H1 (cell line): Measurements from ENCODE around the gene SAMD15. TPM values are rescaled to one million over a fixed set of nuclear protein-coding genes. Genes with fewer than 3 reads are reported as not detected.

Experiments
- CTCF ChIA-PET: fragments of 300-600 bp; sonication (Branson Sonifier 250); formaldehyde crosslinking; loops from one replicate; lab custom pipeline; 2021; ENCODE audit not compliant: partially characterized antibody; lab: Charles Lee
- POLR2A ChIA-PET: fragments of 300-600 bp; sonication (Branson Sonifier 250); formaldehyde crosslinking; loops from one replicate; lab custom pipeline; 2021; ENCODE audit warnings: inconsistent platforms; ENCODE audit not compliant: partially characterized antibody; lab: Charles Lee
- DNase-seq, 2 experiments: peaks; one replicate each; pipeline versions ENCODE4 v3.0.0 to v3.0.0-alpha.2; 2010 to 2022; ENCODE audit warnings: low spot score in 2 of 2, low read depth in 1 of 2, mixed read lengths in 1 of 2
- FAIRE-seq: peaks from 2 replicates; lab custom pipeline; 2011; peaks lifted over from hg19 to GRCh38; lab: Jason Lieb, UNC
- H2AFZ ChIP-seq: 2 replicates; pipeline ENCODE4 v1.8.1; 2012; ENCODE audit warnings: low read length, inconsistent platforms
- H2AK5ac ChIP-seq: 2 replicates; pipeline ENCODE4 v1.6.1; 2013; ENCODE audit warnings: low read depth, low read length
- H2BK120ac ChIP-seq: replicated peaks from 2 replicates; pipeline ENCODE3; 2013; ENCODE audit warnings: low read depth, low read length, inconsistent platforms
- H2BK12ac ChIP-seq: 2 replicates; pipeline ENCODE4 v1.6.1; 2013; ENCODE audit warnings: low read depth, low read length
- H2BK15ac ChIP-seq: 2 replicates; pipeline ENCODE4 v1.6.1; 2013; ENCODE audit warnings: low read length
- H2BK20ac ChIP-seq: 2 replicates; pipeline ENCODE4 v1.6.1; 2013; ENCODE audit warnings: low read length
- H2BK5ac ChIP-seq: 2 replicates; pipeline ENCODE4 v1.6.1; 2013; ENCODE audit warnings: low read depth, low read length
- H3K14ac ChIP-seq: 2 replicates; pipeline ENCODE4 v1.6.1; 2013; ENCODE audit warnings: inconsistent platforms; ENCODE audit not compliant: insufficient read length
- H3K18ac ChIP-seq: 2 replicates; pipeline ENCODE4 v1.6.1; 2013; ENCODE audit warnings: low read length; ENCODE audit errors: extremely low read depth
- H3K23ac ChIP-seq: 2 replicates; pipeline ENCODE4 v1.6.1; 2013; ENCODE audit warnings: inconsistent platforms; ENCODE audit not compliant: insufficient read length
- H3K23me2 ChIP-seq: 2 replicates; pipeline ENCODE4 v1.6.1; 2013; ENCODE audit warnings: low read depth, low read length
- H3K27ac ChIP-seq: 2 replicates; pipeline ENCODE4 v1.6.1; 2011; ENCODE audit warnings: low read depth, low read length, inconsistent platforms
- H3K27me3 ChIP-seq, 4 experiments: replicated peaks in 1 of 4; 1 replicate in 1 of 4; 2 replicates in 3 of 4; pipeline versions ENCODE4 v1.6.1 to v1.8.1; 2011 to 2013; ENCODE audit warnings: low read length in 3 of 4, mild to moderate bottlenecking in 3 of 4, inconsistent platforms in 2 of 4, mixed read lengths in 2 of 4, moderate library complexity in 1 of 4; ENCODE audit not compliant: control insufficient read depth in 3 of 4, insufficient read depth in 3 of 4; ENCODE audit errors: extremely low read depth in 1 of 4
- H3K36me3 ChIP-seq, 4 experiments: 2 replicates each; pipeline versions ENCODE4 v1.6.1 to v1.8.1; 2011 to 2013; ENCODE audit warnings: mild to moderate bottlenecking in 4 of 4, low read length in 3 of 4, moderate library complexity in 2 of 4, control low read depth in 1 of 4, inconsistent platforms in 1 of 4; ENCODE audit not compliant: insufficient read depth in 4 of 4, control insufficient read depth in 2 of 4
- H3K4ac ChIP-seq: replicated peaks from 2 replicates; pipeline ENCODE3; 2013; ENCODE audit warnings: low read length, low read depth, mixed read lengths, inconsistent platforms; ENCODE audit not compliant: insufficient read length
- H3K4me1 ChIP-seq, 4 experiments: replicated peaks in 1 of 4; 1 replicate in 1 of 4; 2 replicates in 3 of 4; pipeline versions ENCODE4 v1.6.1 to v1.8.1; 2011 to 2013; ENCODE audit warnings: low read length in 3 of 4, inconsistent platforms in 2 of 4, mixed read lengths in 1 of 4; ENCODE audit not compliant: insufficient read depth in 4 of 4, control insufficient read depth in 3 of 4
- H3K4me2 ChIP-seq, 2 experiments: 2 replicates each; pipeline versions ENCODE4 v1.6.1 to v1.8.1; 2011 to 2013; ENCODE audit warnings: low read depth in 2 of 2, low read length in 2 of 2, control low read depth in 1 of 2, inconsistent platforms in 1 of 2, mild to moderate bottlenecking in 1 of 2; ENCODE audit not compliant: insufficient read depth in 1 of 2
- H3K4me3 ChIP-seq, 4 experiments: fragments of 200-600, 300-600 bp in 1 of 4; sonication (generic), shearing (Covaris generic), sonication (Bioruptor Twin) in 1 of 4; 2 replicates each; pipeline versions ENCODE4 v1.5.1 to v1.8.1; 2011 to 2016; ENCODE audit warnings: low read length in 4 of 4, low read depth in 3 of 4, control low read depth in 2 of 4, inconsistent platforms in 2 of 4, mild to moderate bottlenecking in 2 of 4, mixed read lengths in 1 of 4, moderate library complexity in 1 of 4; ENCODE audit not compliant: insufficient read depth in 2 of 4; ENCODE audit errors: extremely low read depth in 1 of 4
- H3K56ac ChIP-seq: replicated peaks from 2 replicates; pipeline ENCODE3; 2013; ENCODE audit warnings: low read depth, mild to moderate bottlenecking, mixed read lengths, low read length, inconsistent platforms; ENCODE audit not compliant: insufficient read length
- H3K79me1 ChIP-seq: 2 replicates; pipeline ENCODE4 v1.6.1; 2013; ENCODE audit warnings: low read depth, low read length, control low read depth
- H3K79me2 ChIP-seq, 2 experiments: 2 replicates each; pipeline versions ENCODE4 v1.6.1 to v1.8.1; 2012 to 2013; ENCODE audit warnings: low read length in 2 of 2, mild to moderate bottlenecking in 2 of 2, inconsistent platforms in 1 of 2; ENCODE audit not compliant: insufficient read depth in 2 of 2, control insufficient read depth in 1 of 2
- H3K9ac ChIP-seq, 4 experiments: replicated peaks in 1 of 4; 1 replicate in 1 of 4; 2 replicates in 3 of 4; pipeline versions ENCODE4 v1.6.1 to v1.8.1; 2011 to 2013; ENCODE audit warnings: low read depth in 3 of 4, low read length in 3 of 4, control low read depth in 2 of 4, mild to moderate bottlenecking in 2 of 4, moderate library complexity in 2 of 4, inconsistent platforms in 1 of 4; ENCODE audit errors: extremely low read depth in 1 of 4
- H3K9me3 ChIP-seq, 2 experiments: 2 replicates each; pipeline versions ENCODE4 v1.6.1 to v1.8.1; 2012 to 2013; ENCODE audit warnings: mild to moderate bottlenecking in 2 of 2, moderate library complexity in 2 of 2, control low read depth in 1 of 2, inconsistent platforms in 1 of 2, low read depth in 1 of 2, low read length in 1 of 2, mixed read lengths in 1 of 2; ENCODE audit not compliant: insufficient read depth in 2 of 2
- H4K20me1 ChIP-seq, 2 experiments: replicated peaks in 1 of 2; 2 replicates each; pipeline versions ENCODE3 to v1.8.1; 2011 to 2013; ENCODE audit warnings: inconsistent platforms in 2 of 2, low read length in 2 of 2, mild to moderate bottlenecking in 1 of 2; ENCODE audit not compliant: insufficient read depth in 2 of 2, control insufficient read depth in 1 of 2
- H4K5ac ChIP-seq: 2 replicates; pipeline ENCODE4 v1.6.1; 2013; ENCODE audit warnings: low read length, low read depth, mixed read lengths, inconsistent platforms; ENCODE audit not compliant: insufficient read length
- H4K8ac ChIP-seq: 2 replicates; pipeline ENCODE4 v1.8.0; 2013; ENCODE audit warnings: mild to moderate bottlenecking, moderate library complexity, low read length, inconsistent platforms; ENCODE audit not compliant: insufficient read depth; ENCODE audit errors: extremely low read depth
- H4K91ac ChIP-seq: replicated peaks from 2 replicates; pipeline ENCODE3; 2013; ENCODE audit warnings: low read length, mixed read lengths, inconsistent platforms; ENCODE audit not compliant: insufficient read length
- HDAC6 ChIP-seq: IDR thresholded peaks from one replicate; pipeline ENCODE4 v1.7.1; 2012; ENCODE audit warnings: low read depth, mild to moderate bottlenecking, inconsistent platforms, low read length, moderate library complexity
- TBP ChIP-seq: IDR thresholded peaks from 2 replicates; pipeline ENCODE4 v1.6.1; 2011; ENCODE audit warnings: low read depth, low read length, improper control_type of control experiment
- WGBS, 2 experiments: shearing (Covaris generic) in 1 of 2; methylation state at CpG; one replicate each; pipeline versions ENCODE4 v1.1.6 to v1.1.7; 2013 to 2015; ENCODE audit warnings: low lambda C conversion rate in 2 of 2, mixed read lengths in 2 of 2, inconsistent platforms in 1 of 2, low coverage in 1 of 2, missing lambda C conversion rate in 1 of 2; ENCODE audit not compliant: insufficient replicate concordance in 2 of 2, insufficient coverage in 1 of 2, insufficient read length in 1 of 2; ENCODE audit errors: extremely low coverage in 1 of 2, missing lambda C conversion rate in 1 of 2; 5-methylcytosine and 5-hydroxymethylcytosine counted together
- polyA plus RNA-seq, 7 experiments: library from polyadenylated mRNA; depleted of rRNA in 3 of 7; stranded (reverse) in 5 of 7; unstranded in 2 of 7; fragments of >200 nt in 5 of 7; fragments of 200-250 nt in 2 of 7; gene quantifications; 1 replicate in 5 of 7; 2 replicates in 1 of 7; 4 replicates in 1 of 7; pipeline versions ENCODE4 v1.2.1 to v1.2.3, GENCODE V29; 2011 to 2013; ENCODE audit warnings: missing spikeins in 2 of 7, mixed read lengths in 2 of 7
- total RNA-seq: library from RNA; stranded (reverse); fragmentation: NEBNext Ultra II Directional; extraction: Animal tissue kit (Norgen Biotek cat#: 25700); gene quantifications from 2 replicates; pipeline ENCODE4 v1.2.1, GENCODE V29; 2021

Gene SAMD15
- total and polyA plus RNA-seq, 2 of the 8 experiments (the other 6 are each of a cell fraction or from before 2014, with no cell fraction given): 0.17 to 1.0 TPM

GRCh38 chr14:77403768-77404167 lies 26.6 kb downstream of the SAMD15 start:
- POLR2A ChIA-PET: no interaction called here
- no peaks in the 10 kb centered on the region for H3K23me2 ChIP-seq

More at GRCh38 chr14:77403768-77404167, 26.6 kb downstream of the SAMD15 start:
- H2AFZ ChIP-seq: no peak overlapping the region
- H4K8ac ChIP-seq: no peak overlapping the region
- H2BK15ac ChIP-seq: no peak overlapping the region
- H3K4me1 ChIP-seq: no peaks in the 10 kb centered on the region
- H3K79me1 ChIP-seq: no peaks in the 10 kb centered on the region
- no peak overlapping the region for H3K18ac ChIP-seq
- H2BK20ac ChIP-seq: no peak overlapping the region
- H3K79me2 ChIP-seq: no peaks in the 10 kb centered on the region
- no peak overlapping the region for H2BK120ac ChIP-seq
- 81% methylated on average over 3 of the region's 3 CpGs; no CpG with 5 or more reads in 1 of the 2 experiments for WGBS, 2 experiments
- no peaks in the 10 kb centered on the region for H3K27me3 ChIP-seq
- H4K20me1 ChIP-seq: no peaks in the 10 kb centered on the region
- H3K9ac ChIP-seq: no peak overlapping the region
- H4K91ac ChIP-seq: no peak overlapping the region
- H4K5ac ChIP-seq: no peak overlapping the region
- no peak overlapping the region for H3K56ac ChIP-seq
- no peak overlapping the region for H3K4ac ChIP-seq
- H3K23ac ChIP-seq: no peak overlapping the region
- no peak overlapping the region for H3K4me2 ChIP-seq
- no peak overlapping the region for H3K14ac ChIP-seq
- H2BK12ac ChIP-seq: no peak overlapping the region
- FAIRE-seq: no peak
- DNase-seq: no peak
- H2BK5ac ChIP-seq: no peak overlapping the region
- H3K36me3 ChIP-seq: no peaks in the 10 kb centered on the region
- H3K27ac ChIP-seq: no peak overlapping the region
- H3K9me3 ChIP-seq: no peaks in the 10 kb centered on the region
- TF ChIP-seq HDAC6 (no peak), TBP (peak; percentile 70)
- no peak overlapping the region for H2AK5ac ChIP-seq
- H3K4me3 ChIP-seq: no peak overlapping the region
- CTCF ChIA-PET: no interaction called here
